NCI-H2107 (cell line): ENCODE results near the gene FOXC1.

Experiments
- DNase-seq: peaks from one replicate; lab custom pipeline; 2025; lab: John Stamatoyannopoulos, UW

The FOXC1 gene

GRCh38 chr6:1624058-1624850, 14.5 kb downstream of the FOXC1 start:
- no peak for DNase-seq

DNA sequence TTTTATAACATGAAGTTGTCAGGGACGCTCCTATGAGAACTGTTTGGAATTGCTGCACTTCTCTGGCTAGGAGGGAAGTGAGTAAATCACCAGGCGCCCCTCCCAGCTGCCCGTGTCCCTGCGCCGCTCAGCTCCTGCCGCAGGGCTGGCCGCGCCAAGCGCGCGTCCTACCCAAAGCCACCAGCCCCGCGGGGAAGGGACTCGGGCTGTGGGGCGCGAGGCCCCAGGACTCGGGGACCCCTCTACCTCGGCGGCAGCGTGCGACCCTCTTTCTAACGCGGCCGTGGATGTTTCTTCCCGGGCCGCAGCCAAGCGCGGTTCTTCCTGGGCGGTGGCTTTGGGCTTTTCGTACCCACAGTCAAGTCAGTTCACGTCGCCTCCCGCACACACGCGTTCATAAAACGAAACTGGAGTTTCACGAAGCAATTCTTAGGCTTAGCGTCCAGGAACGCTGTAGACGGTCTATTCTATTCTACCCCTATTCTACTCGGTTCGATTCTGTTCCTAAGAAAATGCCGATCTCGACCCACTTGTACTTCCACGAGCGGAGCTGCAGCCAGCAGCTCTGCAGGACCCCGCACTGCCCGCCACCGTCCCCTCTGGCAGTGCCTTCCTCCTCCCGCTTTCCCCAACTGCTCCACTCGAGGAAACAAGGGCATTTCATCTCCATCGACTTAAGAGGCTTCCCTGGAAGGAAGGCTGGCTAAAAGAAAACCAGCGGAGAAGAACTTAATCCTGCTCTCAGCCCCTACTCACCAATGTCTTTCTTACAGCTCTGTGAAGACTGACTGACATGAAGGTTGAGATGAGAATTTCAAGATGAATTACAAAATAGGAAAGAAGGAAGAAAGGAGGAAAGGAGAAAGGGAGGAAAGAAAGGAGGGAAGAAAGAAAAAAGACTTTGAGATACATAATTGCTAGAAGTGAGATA, 15.4 kb downstream of the FOXC1 start:
- DNase-seq, result no peak

DNA sequence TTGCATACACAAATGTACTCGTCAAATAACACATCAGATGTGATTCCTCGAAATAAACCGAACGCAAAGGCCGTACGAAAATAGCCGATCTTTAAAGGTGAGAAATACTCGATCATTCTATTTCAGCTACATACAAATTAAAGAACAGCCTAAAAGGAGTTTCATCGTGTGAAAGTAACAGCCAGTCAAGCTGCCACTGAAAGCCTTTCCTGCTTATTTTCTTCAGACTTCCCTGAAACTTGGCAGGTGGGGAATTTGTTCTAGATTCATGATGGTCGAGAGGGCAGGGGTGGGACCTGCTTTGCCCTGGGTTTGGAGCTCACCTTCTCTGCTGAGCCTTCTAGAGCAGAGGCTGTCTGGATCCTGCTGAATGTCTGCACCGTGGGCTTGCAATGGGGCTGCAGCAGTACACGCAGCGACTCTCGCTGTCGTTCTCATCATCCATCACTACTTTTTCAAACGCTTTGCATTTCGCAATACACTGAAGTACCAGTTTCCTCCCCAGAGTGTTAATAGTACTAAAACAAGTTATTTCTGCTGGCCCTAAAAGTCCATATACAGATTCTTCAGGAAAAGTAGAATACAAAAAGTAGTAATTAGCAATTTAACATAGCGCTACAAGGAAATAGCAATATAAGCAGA, 16.2 kb downstream of the FOXC1 start:
- no peak for DNase-seq

- DNase-seq, result no peak
Observed at GRCh38 chr6:1626481-1626880, 16.8 kb downstream of the FOXC1 start.

DNA sequence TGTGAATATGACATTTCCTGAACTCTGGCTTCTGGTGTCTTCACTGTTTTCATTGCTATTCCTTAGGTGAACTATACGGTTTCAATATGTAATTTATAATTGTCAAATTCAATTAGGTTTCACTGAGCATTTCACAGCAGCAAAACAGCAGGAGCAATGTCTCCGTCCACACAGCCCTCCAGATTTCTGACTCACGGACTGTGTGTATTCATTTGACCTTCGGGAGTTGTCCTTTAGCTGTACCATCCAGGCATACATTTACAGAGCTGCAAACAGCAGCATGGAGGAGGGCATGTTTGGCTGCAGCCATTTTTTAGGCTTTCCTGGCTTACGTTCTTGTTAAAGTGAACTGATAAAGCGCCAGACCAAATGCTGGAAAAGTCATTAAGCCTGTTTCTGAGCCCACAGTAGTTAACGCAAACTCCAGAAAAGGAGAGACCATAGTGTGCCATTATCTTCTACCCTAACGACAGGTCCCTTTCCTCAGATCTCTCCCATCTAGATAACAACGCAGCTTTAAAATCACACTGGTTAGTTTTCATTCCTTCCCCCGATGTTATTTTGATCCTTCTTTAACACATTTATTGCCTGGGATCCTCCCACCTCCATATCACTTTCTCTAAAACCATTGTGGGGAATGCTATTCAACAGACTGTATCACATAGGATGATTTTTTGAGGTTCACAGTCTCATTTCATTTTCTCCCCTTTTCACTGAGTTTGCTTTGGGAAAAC, 18.3 kb downstream of the FOXC1 start:
- no peak for DNase-seq

- no peak for DNase-seq
Observed at GRCh38 chr6:1629316-1629715, 19.6 kb downstream of the FOXC1 start.

DNA sequence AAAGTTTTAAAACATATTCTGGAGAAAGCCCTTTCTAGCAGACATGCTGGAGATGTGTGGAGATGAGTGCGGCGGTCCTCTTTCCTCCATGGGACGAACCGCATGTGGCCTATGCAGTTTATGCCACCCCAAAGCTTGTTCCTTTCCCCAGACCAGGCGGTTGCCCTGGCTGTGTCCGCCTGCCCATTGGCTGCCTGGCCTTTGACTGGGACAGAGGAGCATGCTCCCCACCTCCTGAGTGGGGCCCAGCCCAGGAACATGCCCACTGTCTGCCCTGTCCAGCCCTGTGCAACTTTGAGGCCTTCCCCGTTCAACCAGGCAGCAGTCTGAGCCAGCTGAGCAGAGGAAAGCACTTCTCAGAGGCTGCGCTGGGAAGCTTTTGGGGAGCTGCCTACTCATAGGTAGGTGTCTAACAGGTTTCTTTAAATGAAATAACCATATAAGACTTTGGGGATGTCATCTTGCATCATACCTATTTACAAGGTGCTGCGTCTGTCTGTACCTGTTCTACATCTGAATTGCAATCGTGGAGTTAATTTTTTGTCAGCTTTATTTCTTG, 20.6 kb downstream of the FOXC1 start:
- no peak for DNase-seq

- DNase-seq, result no peak
Observed at GRCh38 chr6:1630771-1631217, 21.1 kb downstream of the FOXC1 start.

DNA sequence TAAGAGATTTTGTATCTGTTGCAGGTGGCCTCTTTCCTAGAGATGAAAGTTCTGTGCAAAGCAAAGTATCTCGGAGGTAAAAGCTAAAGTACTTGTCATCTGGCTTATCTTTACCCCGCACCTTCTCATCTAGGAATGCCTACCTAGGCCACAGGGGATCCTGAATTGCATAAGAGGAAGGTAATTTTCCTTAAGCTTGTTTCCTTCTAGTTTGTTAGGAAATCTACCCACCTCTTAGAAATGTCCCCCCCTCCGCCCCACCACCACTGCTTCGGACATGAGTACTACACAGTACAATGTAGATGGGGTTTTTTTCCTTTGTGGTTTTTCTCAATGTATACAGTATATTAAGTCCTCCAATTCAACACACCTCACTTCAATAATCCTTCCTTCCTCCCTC, 21.5 kb downstream of the FOXC1 start:
- no peak for DNase-seq

DNA sequence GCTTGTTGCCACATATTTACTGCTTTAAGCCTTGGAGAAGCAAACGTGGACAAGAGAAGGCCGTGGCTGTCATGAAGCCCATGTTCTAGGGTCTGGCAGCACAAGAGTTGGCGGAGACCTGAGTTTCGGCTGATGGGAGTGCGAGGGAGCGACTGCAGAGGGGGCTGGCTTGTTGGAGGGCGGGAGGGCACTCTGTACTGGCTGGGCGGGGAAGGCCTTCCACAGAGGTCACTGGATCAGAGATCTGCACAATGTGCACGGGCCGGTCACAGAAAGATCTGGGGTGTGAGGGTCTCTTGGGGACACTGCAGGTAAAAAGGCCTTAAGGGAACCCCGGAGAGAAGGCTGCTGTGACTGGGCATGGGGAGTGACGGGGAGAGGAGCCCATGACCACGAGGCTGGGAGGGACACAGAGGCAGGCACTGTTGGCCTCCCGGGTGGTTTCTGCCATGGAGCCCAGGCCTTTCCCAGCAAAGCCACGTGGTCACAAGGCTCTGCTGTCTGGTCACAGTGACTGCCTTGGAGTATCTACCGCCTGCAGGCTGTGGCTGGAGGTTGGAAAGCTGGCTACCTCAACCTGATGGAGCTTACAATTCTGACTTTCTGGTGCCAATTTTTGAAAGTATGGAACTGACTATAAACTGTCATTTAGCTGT, 23.8 kb downstream of the FOXC1 start:
- DNase-seq, result no peak

DNA sequence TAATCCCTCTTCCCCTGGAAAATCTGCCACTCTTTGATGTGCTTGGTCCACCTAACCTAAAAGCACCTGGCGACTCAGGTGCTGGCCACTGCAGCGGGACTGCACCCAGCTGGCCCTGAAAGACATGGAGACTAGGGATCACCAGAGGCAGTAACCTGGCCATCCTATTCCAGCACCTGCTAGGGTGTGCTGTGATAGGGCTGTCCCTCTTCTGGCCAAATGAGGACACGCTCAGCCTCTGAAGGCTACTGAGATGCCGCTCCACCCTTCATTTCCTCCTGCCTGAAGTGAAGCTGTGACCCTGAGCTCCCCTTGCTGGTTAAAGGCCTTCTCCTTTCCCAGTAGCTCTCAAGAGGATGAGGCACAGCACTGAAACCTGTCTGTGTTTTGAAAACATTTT, 24.4 kb downstream of the FOXC1 start:
- DNase-seq, result no peak

DNA sequence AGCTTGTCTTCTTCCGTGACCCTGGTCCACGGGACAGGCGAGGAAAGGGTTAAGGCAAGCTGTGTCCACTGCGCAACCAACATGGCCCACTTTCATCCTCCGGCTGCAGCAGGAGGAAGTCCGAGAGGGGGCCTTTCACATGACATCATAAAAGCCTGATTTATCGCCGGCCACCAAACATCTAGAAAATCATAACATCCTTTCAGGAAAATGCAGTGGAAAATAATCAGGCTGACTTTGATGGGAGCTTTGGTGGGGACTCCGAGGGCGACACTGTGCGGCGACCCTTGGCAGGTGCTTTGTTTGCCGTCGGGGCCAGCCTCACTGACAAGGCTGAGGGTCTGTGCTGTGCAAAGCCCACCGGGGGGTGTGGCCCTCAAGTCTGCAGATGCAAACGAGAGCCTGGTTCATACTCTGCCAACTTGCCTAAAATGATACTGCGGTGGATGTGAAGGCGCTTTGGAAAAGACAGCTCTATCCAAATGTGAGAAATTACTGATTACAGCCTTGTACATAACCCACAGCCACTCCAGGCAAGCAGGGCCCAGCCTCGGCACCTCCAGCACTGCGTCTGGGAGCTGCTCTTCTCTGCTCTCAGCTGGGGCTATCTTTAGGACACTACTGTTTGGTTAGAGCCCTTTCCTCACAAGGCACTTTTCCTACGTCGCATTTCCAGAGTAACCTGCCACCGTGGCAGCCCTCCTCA, 25.7 kb downstream of the FOXC1 start:
- no peak for DNase-seq

DNA sequence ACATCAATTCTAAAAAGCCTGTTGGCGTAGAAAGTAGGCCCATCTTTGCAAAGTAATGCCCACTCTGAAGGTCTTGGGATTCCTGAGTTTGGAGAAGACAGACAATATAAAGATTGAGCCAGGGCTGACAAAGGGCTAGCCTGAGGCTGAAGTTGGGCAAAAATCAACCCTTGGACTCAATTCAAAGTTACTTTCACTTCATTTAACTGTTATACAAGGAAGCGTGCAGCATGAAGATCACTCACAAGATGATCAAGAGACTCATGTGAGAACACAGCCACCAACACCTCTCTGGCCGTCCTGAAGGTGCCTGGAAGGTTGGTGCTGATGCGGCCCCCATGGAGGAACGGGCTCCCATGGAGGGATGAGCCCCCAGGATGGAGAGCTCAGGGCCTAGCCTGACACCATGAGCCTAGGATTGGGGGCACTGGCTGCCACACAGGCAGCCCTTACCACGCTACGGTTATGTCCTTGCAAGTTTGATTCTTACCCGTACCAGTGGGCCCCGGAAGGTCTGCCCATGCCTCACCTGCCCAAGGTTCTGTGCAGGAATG, 26.6 kb downstream of the FOXC1 start:
- DNase-seq, result no peak

GRCh38 chr6:1636971-1637871, 27.5 kb downstream of the FOXC1 start:
- DNase-seq, result peak; percentile 18

DNA sequence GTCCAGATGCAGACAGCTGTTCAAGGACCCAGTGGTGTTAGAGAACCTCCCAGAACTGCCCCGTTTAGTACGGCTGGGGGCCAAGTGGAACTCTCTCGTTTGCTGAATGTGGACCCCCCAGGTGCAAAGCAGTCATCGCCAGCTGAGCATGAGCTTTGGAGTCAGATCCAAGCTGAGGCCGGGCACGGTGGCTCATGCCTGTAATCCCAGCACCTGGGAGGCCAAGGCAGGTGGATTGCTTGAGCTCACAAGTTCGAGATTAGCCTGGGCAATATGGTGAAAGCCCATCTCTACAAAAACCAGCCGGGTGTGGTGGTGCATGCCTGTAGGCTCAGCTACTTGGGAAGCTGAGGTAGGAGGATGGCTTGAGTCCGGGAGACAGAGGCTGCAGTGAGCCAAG, 29.7 kb downstream of the FOXC1 start:
- no peak for DNase-seq

DNA sequence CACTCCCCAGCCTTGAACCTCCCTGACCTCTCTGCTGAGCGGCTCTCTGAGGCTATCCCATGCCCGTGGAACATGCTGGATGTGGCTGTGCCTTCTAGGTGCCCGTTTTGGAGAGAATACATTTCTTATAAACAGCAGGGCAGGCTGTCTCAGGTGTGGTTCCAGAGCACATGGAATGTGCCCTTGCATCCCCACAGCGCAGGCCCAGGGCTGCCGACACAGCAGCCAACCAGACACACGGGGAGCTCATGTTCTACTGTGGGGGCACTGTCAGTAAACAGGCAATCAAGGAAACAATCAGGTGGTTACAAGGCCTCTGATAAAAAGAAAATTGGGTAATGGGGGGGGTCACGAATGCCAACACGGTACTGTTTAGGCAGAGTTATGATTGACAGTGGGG, 30.8 kb downstream of the FOXC1 start:
- DNase-seq, result no peak

- no peak for DNase-seq
Observed at GRCh38 chr6:1641343-1641885, 31.7 kb downstream of the FOXC1 start.

GRCh38 chr6:1643111-1643510, 33.4 kb downstream of the FOXC1 start:
- DNase-seq, result no peak
